Hepatocyte (in vitro differentiated cells): ENCODE data around the gene PADI2.

Source experiments
- CTCF ChIP-seq: fragments of 200-600 bp; sonication (generic); IDR thresholded peaks from 2 replicates; pipeline ENCODE4 v1.5.1; 2016; ENCODE audit warnings: antibody characterized with exemption, mild to moderate bottlenecking; ENCODE audit not compliant: poor library complexity
- EZH2phosphoT487 ChIP-seq: fragments of 200-600 bp; sonication (generic); IDR thresholded peaks from one replicate; pipeline ENCODE4 v1.6.1; 2018; ENCODE audit warnings: antibody characterized with exemption, mild to moderate bottlenecking, low read depth, moderate library complexity; ENCODE audit not compliant: unreplicated experiment, severe bottlenecking

- no peak for TF ChIP-seq CTCF
- TF ChIP-seq EZH2phosphoT487, result no peak
These were observed 91.4 kb downstream of the PADI2 start for GRCh38 chr1:17027900-17028299.
